H1 (cell line): ENCODE measurements around the gene SLX4. TPM values are rescaled to one million over a fixed set of nuclear protein-coding genes. Genes with fewer than 3 reads are reported as not detected.

Experiments
- EZH2 ChIP-seq: fragments of 200-600 bp; sonication (generic); IDR thresholded peaks from 2 replicates; pipeline ENCODE4 v1.7.1; 2012; ENCODE audit warnings: low read depth, mild to moderate bottlenecking, moderate library complexity, low read length, inconsistent platforms; ENCODE audit not compliant: severe bottlenecking
- MAFK ChIP-seq: IDR thresholded peaks from 2 replicates; pipeline ENCODE4 v1.6.1; 2012; ENCODE audit warnings: low read depth, mild to moderate bottlenecking, improper control_type of control experiment, low read length
- polyA plus RNA-seq, 7 experiments: library from polyadenylated mRNA; depleted of rRNA in 3 of 7; stranded (reverse) in 5 of 7; unstranded in 2 of 7; fragments of >200 nt in 5 of 7; fragments of 200-250 nt in 2 of 7; gene quantifications; 1 replicate in 5 of 7; 2 replicates in 1 of 7; 4 replicates in 1 of 7; pipeline versions ENCODE4 v1.2.1 to v1.2.3, GENCODE V29; 2011 to 2013; ENCODE audit warnings: missing spikeins in 2 of 7, mixed read lengths in 2 of 7
- total RNA-seq: library from RNA; stranded (reverse); fragmentation: NEBNext Ultra II Directional; extraction: Animal tissue kit (Norgen Biotek cat#: 25700); gene quantifications from 2 replicates; pipeline ENCODE4 v1.2.1, GENCODE V29; 2021

The SLX4 gene
- total and polyA plus RNA-seq, 2 of the 8 experiments (the other 6 are each of a cell fraction or from before 2014, with no cell fraction given): 4.4 to 11.4 TPM

DNA sequence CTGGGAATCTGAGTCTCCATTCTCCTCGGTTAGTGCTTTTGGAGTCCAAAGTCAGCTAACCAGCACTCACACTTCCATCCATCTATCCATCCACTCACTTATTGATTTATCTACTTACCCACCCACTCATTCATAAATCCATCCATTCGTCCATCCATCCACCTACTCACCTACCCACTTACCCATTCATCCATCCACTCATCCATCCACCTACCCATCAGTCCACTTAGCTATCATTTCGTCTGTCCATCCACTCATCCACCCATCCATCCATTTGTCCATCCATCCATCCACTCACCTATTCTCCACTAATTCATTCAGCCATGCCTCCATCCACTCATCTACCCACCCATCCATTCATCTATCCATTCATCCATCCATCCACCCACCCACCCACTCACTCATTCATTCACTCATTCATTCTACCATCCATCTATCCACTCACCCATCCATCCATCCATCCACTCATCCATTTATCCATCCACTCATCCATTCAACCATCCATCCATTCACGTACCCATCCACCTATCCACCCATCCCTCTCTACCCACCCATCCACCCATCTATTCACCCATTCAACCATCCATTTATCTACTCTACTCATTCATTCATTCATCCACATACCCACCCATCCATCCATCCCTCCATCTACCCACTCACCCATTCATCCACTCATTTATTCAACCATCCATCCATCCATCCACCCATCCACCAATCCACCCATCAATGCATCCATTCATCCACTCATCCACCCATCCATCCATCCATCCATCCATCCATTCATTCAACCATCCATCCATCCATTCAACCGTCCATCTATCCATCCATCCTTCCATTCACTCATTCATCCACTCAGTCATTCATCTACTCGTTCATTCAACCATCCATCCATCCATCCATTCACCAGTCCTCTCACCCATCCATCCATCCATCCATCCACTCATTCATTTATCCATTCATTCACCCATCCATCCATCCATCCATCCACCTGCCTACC lies 60.3 kb downstream of the SLX4 start (continued):
- TF ChIP-seq EZH2 (no peak), MAFK (no peak)
